Measurements from ENCODE around the gene WFDC12. TPM values are rescaled to one million over a fixed set of nuclear protein-coding genes. Genes with fewer than 3 reads are reported as not detected.
A peak's percentile ranks its signal among the peaks of the same experiment; 100 is the strongest.

Gene WFDC12
- total RNA-seq, 1 donor from 2014 or later = not detected

- H3K4me1 Mint-ChIP-seq = peaks cover 22% of the 10 kb centered on the region
- ATAC-seq (ENCODE audit: low read depth) (peak; percentile 58), DNase-seq (no peak)
- ChIA-PET CTCF (interaction anchor here (1.1 to 5.1 kb wide), 11 partner anchors 10 to 673 kb away, joined by 3 to 86 read pairs (median 5); no protein-coding TSS in a partner anchor), POLR2A (no interaction called here)
- no peaks in the 10 kb centered on the region for H3K36me3 Mint-ChIP-seq (ENCODE audit: low read depth)
- no peak overlapping the region for H3K27ac Mint-ChIP-seq
- intact Hi-C loops (cut with micrococcal nuclease) = loop anchor here (1.0 to 5.0 kb wide), 4 partner anchors 194 to 674 kb away; partner anchors contain the start of gene KCNK15
- no peak for TF ChIP-seq CTCF (IDR thresholded peaks at IDR 0.05)
- H3K27me3 Mint-ChIP-seq = peaks cover 38% of the 10 kb centered on the region
- peak overlapping the region; percentile 60 for H3K4me3 Mint-ChIP-seq
- H3K9me3 Mint-ChIP-seq = no peaks in the 10 kb centered on the region
Observed at GRCh38 chr20:45097485-45098102, 26.7 kb downstream of the WFDC12 start.

GRCh38 chr20:45096781-45097180, 27.5 kb downstream of the WFDC12 start:
- intact Hi-C loops (cut with micrococcal nuclease) = loop anchor here (1.0 to 5.0 kb wide), 5 partner anchors 52 to 675 kb away; partner anchors contain the start of gene KCNK15
- ChIA-PET CTCF (interaction anchor here (1.1 to 5.1 kb wide), 17 partner anchors 9 to 674 kb away, joined by 3 to 86 read pairs (median 6); no protein-coding TSS in a partner anchor), POLR2A (no interaction called here)
- ATAC-seq (ENCODE audit: low read depth) = no peak
- H3K9me3 Mint-ChIP-seq = no peaks in the 10 kb centered on the region
- no peak for TF ChIP-seq CTCF (IDR thresholded peaks at IDR 0.05)
- no peak for DNase-seq
- H3K27me3 Mint-ChIP-seq = peaks cover 35% of the 10 kb centered on the region
- no peak overlapping the region for H3K27ac Mint-ChIP-seq
- no peak overlapping the region for H3K4me3 Mint-ChIP-seq
- H3K36me3 Mint-ChIP-seq (ENCODE audit: low read depth) = no peaks in the 10 kb centered on the region
- H3K4me1 Mint-ChIP-seq = peaks cover 22% of the 10 kb centered on the region

GRCh38 chr20:45095805-45096238, 28.4 kb downstream of the WFDC12 start:
- H3K27ac Mint-ChIP-seq = no peak overlapping the region
- H3K27me3 Mint-ChIP-seq = peaks cover 28% of the 10 kb centered on the region
- no peak overlapping the region for H3K4me3 Mint-ChIP-seq
- DNase-seq (no peak), ATAC-seq (ENCODE audit: low read depth) (peak; percentile 65)
- peaks cover 4% of the 10 kb centered on the region for H3K36me3 Mint-ChIP-seq (ENCODE audit: low read depth)
- peak; percentile 36 for TF ChIP-seq CTCF (IDR thresholded peaks at IDR 0.05)
- POLR2A ChIA-PET = interaction anchor here (0.8 kb wide), 1 partner anchor 52 kb away, joined by 3 read pairs; no protein-coding TSS in a partner anchor
- no peaks in the 10 kb centered on the region for H3K9me3 Mint-ChIP-seq
- intact Hi-C loops (cut with micrococcal nuclease) = loop anchor here (1.0 to 5.0 kb wide), 4 partner anchors 52 to 409 kb away; partner anchors contain the start of gene KCNK15
- CTCF ChIA-PET = interaction anchor here (0.6 to 5.1 kb wide), 25 partner anchors 9 to 675 kb away, joined by 3 to 86 read pairs (median 5); partner anchors contain the start of gene PABPC1L
- H3K4me1 Mint-ChIP-seq = peaks cover 19% of the 10 kb centered on the region

- Mint-ChIP-seq H3K36me3 (ENCODE audit: low read depth) (peaks cover 7% of the 10 kb centered on the region), H3K27me3 (peaks cover 23% of the 10 kb centered on the region), H3K27ac (no peak overlapping the region), H3K4me3 (no peak overlapping the region), H3K4me1 (peaks cover 14% of the 10 kb centered on the region), H3K9me3 (no peaks in the 10 kb centered on the region)
- TF ChIP-seq CTCF (IDR thresholded peaks at IDR 0.05) = no peak
- no peak for ATAC-seq (ENCODE audit: low read depth)
- CTCF ChIA-PET = interaction anchor here (0.8 to 5.1 kb wide), 18 partner anchors 15 to 676 kb away, joined by 3 to 86 read pairs (median 6); partner anchors contain the start of gene PABPC1L
- intact Hi-C loops (cut with micrococcal nuclease) = loop anchor here (1.0 to 5.0 kb wide), 3 partner anchors 84 to 408 kb away; partner anchors contain the start of gene KCNK15
- no peak for DNase-seq
- POLR2A ChIA-PET = interaction anchor here (0.8 kb wide), 1 partner anchor 51 kb away, joined by 3 read pairs; no protein-coding TSS in a partner anchor
Observed at GRCh38 chr20:45094864-45095574, 29.2 kb downstream of the WFDC12 start.

All from activated B cell treated with CpG ODN at 0.5 μM for 24 hours (primary cell).